Left lung (tissue), 10 donors: ENCODE measurements around the gene LCMT1. TPM values are rescaled to one million over a fixed set of nuclear protein-coding genes. Genes with fewer than 3 reads are reported as not detected.
A peak's percentile ranks its signal among the peaks of the same experiment; 100 is the strongest.

ENCODE experiments used
- ATAC-seq: fragments of 200-7000 bp; cut with Tn5 transposase; one replicate; pipeline ENCODE4 v1.9.1; 2020; ENCODE audit warnings: moderate library complexity
- DNase-seq, 4 donors: peaks; one replicate each; pipeline ENCODE4 v3.0.0-alpha.2; 2013 to 2020
- H3K27ac ChIP-seq, 2 donors: fragments of 200-600 bp; sonication (generic) in 1 of 2; one replicate each; pipeline versions ENCODE4 v1.5.0 to v1.8.0; 2020 to 2021
- H3K27me3 ChIP-seq, 2 donors: fragments of 200-600 bp; sonication (generic) in 1 of 2; one replicate each; pipeline versions ENCODE4 v1.5.0 to v1.8.0; 2020 to 2021
- H3K36me3 ChIP-seq, 2 donors: fragments of 200-600 bp; sonication (generic) in 1 of 2; one replicate each; pipeline versions ENCODE4 v1.5.0 to v1.8.0; 2020 to 2021
- H3K4me1 ChIP-seq, 2 donors: fragments of 200-600 bp; one replicate each; pipeline ENCODE4 v1.8.0; 2021
- H3K4me3 ChIP-seq, 2 donors: fragments of 200-600 bp; sonication (generic) in 1 of 2; one replicate each; pipeline versions ENCODE4 v1.5.0 to v1.8.0; 2020 to 2021; ENCODE audit warnings: mild to moderate bottlenecking in 1 of 2
- H3K9me3 ChIP-seq, 2 donors: fragments of 200-600 bp; sonication (generic) in 1 of 2; one replicate each; pipeline versions ENCODE4 v1.5.0 to v1.8.0; 2020 to 2021
- intact Hi-C, 2 donors: fragments of 100-400 bp; cut with DNase I; formaldehyde crosslinking; loops; one replicate each; pipeline versions ENCODE4 v1.11.2 to v1.14.2; 2022
- polyA plus RNA-seq, 6 donors: library from polyadenylated mRNA; unstranded; fragments of 120-200 nt; gene quantifications; one replicate each; pipeline ENCODE4 v1.2.1, GENCODE V29; 2013; ENCODE audit not compliant: insufficient read length in 6 of 6
- total RNA-seq, 2 donors: library from RNA; stranded (reverse); fragmentation: NEBNext Ultra II Directional; extraction: Animal tissue kit (Norgen Biotek cat#: 25700); gene quantifications; one replicate each; pipeline ENCODE4 v1.2.1, GENCODE V29; 2021
- TF ChIP-seq, protein P1 (sequence below), 2 donors: fragments of 200-600 bp; sonication (generic) in 1 of 2; IDR thresholded peaks; one replicate each; pipeline versions ENCODE4 v1.5.0 to v1.8.0; 2021; ENCODE audit warnings: antibody characterized with exemption in 2 of 2
- donor health status: DM: no; HTN: yes; CAD: no.
- donor health status: DM: no; HTN: no; CAD: no.

The LCMT1 gene
- total and polyA plus RNA-seq, 8 donors = 25.6 to 58.4 (median 54.2) TPM

DNA sequence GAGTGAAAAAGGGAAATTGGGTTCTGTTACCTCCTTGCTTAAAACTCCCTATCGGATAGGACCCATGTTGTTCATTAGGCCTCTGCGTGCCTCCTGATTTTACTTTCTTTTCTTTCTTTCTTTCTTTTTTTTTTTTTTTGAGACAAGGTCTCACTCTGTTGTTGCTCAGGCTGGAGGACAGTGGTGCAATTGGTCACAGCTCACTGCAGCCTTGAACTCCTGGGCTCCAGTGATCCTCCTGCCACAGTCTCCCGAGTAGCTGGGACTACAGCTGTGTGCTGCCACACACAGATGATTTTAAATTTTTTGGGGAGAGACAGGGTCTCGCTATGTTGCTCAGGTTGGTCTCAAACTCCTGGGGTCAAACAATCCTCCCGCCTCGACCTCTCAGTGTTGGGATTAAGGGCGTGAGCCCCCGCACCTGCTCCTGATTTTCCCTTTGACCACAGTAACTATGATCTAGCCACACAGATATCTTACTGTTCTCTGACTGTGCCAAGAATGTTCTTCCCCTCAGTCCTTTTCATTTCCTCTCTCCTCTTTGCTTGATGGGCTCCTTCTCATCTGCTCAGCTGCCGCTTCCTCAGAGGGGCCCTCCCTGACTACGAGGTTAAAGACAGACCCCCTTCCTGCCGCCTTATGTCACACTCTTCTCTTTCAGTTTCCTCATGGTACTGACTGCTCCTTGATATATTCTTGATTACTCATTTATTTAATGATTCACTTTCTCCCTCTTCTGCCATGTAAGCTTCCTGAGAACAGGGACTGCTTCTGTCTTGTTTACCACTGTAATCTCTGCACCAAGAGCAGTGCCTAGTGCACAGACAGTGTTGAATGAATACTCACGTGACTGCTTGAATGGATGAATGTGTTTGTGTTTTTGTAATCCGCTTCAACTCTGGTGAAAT is 44.3 kb downstream of the LCMT1 start:
- ATAC-seq (peak; percentile 45), DNase-seq (no peak)
- Histone ChIP-seq H3K9me3 (no peaks in the 10 kb centered on the region), H3K4me3 (no peak overlapping the region), H3K36me3 (peaks cover 0 to 66% of the 10 kb centered on the region in 2 donors), H3K4me1 (no peaks in the 10 kb centered on the region), H3K27ac (no peak overlapping the region), H3K27me3 (no peaks in the 10 kb centered on the region)
- TF ChIP-seq, protein P1, sequence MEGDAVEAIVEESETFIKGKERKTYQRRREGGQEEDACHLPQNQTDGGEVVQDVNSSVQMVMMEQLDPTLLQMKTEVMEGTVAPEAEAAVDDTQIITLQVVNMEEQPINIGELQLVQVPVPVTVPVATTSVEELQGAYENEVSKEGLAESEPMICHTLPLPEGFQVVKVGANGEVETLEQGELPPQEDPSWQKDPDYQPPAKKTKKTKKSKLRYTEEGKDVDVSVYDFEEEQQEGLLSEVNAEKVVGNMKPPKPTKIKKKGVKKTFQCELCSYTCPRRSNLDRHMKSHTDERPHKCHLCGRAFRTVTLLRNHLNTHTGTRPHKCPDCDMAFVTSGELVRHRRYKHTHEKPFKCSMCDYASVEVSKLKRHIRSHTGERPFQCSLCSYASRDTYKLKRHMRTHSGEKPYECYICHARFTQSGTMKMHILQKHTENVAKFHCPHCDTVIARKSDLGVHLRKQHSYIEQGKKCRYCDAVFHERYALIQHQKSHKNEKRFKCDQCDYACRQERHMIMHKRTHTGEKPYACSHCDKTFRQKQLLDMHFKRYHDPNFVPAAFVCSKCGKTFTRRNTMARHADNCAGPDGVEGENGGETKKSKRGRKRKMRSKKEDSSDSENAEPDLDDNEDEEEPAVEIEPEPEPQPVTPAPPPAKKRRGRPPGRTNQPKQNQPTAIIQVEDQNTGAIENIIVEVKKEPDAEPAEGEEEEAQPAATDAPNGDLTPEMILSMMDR (IDR thresholded peaks at IDR 0.05) = no peak
- intact Hi-C loops = no loop called here

DNA sequence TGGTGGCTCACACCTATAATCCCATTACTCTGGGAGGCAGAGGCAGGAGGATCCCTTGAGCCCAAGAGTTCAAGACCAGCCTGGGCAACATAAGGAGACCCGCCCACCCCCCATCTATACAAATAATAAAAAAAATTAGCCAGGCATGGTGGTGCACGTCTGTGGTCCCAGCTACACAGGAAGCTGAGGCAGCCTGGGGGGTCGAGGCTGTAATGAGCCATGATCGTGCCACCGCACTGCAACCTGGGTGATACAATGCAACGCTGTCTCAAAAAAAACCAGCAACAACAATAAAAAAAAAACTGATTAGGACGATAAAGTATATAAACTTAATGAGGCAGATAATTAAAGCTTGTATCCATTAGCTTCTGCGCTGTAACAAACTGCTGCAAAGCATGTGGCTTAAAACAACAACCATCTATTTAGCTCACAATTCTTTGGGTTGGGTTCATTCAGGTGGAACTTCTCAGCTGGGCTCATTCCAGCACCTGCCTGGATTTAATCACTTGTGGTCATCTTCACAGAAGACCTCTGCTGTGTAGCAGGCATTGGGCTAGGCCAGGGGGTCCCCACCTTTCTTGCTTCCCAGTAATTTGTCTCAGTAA is 45.8 kb downstream of the LCMT1 start:
- peaks cover 0 to 72% of the 10 kb centered on the region in 2 donors for H3K36me3 ChIP-seq
- ATAC-seq = no peak
- no peak for DNase-seq
- H3K27me3 ChIP-seq = no peaks in the 10 kb centered on the region
- H3K27ac ChIP-seq = no peak overlapping the region
- H3K4me3 ChIP-seq = no peak overlapping the region
- TF ChIP-seq, protein P1 (IDR thresholded peaks at IDR 0.05) = no peak
- no peaks in the 10 kb centered on the region for H3K9me3 ChIP-seq
- intact Hi-C loops = no loop called here
- no peaks in the 10 kb centered on the region for H3K4me1 ChIP-seq

DNA sequence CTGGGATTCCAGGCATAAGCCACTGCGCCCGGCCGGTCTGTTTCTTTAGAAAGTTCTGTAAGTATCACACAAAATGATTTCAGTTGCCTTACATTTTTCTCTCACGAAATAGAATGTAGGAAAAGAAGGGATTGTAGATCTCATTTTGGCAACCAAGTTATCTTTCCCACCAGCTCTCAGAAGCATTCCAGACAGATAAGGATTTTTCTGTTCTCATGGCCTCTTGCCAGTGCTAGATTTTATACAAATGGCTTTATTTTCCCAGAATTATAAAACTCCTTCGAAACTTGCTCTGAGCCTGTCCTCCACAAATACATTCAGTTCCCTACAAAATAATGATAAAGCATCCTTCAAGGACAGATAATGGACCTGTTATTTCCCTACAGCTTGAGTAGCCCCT is 46.9 kb downstream of the LCMT1 start:
- Histone ChIP-seq H3K36me3 (peaks cover 0 to 74% of the 10 kb centered on the region in 2 donors), H3K9me3 (no peaks in the 10 kb centered on the region)

DNA sequence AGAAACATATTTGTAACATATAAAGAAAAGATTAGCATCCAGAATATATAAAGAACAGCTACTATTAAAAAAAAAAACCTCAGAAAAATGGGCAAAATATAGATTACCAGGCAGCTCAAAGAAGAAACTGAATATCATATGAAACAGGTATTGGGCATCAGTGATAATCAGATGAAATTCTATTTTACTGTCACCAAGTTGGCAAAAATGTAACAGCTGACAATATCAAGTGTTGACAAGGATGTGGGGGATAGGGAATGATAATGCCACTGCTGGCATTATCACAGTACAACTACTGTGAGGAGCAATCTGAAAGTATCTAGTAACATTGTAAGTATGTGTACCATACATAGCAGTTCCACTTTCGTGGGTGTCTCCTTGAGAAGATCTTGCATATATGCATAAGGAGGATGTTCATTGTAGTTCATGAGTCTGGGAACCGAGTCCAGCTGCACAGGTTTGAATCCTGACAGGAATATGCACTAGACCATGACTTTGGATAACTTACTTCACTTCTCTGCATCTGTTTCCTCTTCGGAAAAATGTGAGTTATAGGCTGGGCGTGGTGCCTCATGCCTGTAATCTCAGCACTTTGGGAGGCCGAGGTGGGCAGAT is 50.3 kb downstream of the LCMT1 start:
- TF ChIP-seq, protein P1 (IDR thresholded peaks at IDR 0.05) = no peak
- intact Hi-C loops = no loop called here
- Histone ChIP-seq H3K4me1 (no peaks in the 10 kb centered on the region), H3K27ac (no peak overlapping the region), H3K27me3 (no peaks in the 10 kb centered on the region), H3K4me3 (no peak overlapping the region), H3K9me3 (no peaks in the 10 kb centered on the region), H3K36me3 (peaks cover 0 to 90% of the 10 kb centered on the region in 2 donors)
- DNase-seq = no peak
- no peak for ATAC-seq

More for the DNA sequence above, 46.9 kb downstream of the LCMT1 start:
- Histone ChIP-seq H3K27me3 (no peaks in the 10 kb centered on the region), H3K27ac (no peak overlapping the region), H3K4me1 (no peaks in the 10 kb centered on the region), H3K4me3 (no peak overlapping the region)
- intact Hi-C loops = no loop called here
- DNase-seq = no peak
- TF ChIP-seq, protein P1 (IDR thresholded peaks at IDR 0.05) = no peak
- no peak for ATAC-seq

DNA sequence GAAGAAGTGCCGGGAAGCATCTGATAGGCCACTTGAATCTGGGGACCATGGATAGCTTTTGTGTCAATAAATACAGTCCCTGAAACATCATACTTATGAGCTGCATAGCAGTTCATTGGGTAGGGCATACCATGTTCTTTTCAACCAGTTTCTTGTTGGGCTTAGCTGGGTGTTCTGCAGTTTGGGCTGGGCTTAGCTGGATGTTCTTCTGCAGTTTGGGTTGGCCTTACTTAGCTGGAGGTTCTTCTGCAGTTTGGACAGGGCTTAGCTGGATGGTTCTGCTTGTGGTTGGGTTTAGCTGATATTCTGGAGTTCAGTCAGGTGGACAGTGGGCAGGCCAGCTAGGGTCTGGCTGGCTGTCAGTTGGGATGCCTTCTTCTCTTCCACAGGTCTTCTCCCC is 52.1 kb downstream of the LCMT1 start:
- ATAC-seq (no peak), DNase-seq (no peak)
- Histone ChIP-seq H3K9me3 (no peaks in the 10 kb centered on the region), H3K27me3 (no peaks in the 10 kb centered on the region), H3K36me3 (peaks cover 0 to 92% of the 10 kb centered on the region in 2 donors), H3K4me3 (no peak overlapping the region), H3K4me1 (no peaks in the 10 kb centered on the region), H3K27ac (no peak overlapping the region)
- TF ChIP-seq, protein P1 (IDR thresholded peaks at IDR 0.05) = no peak
- intact Hi-C loops = no loop called here
